HG03342 (cell line): ENCODE measurements around the gene SSTR3.

ENCODE experiments used
- ATAC-seq: cut with Tn5 transposase; IDR thresholded peaks from one replicate; pipeline ENCODE4 v1.9.1; 2021; ENCODE audit warnings: mild to moderate bottlenecking, moderate library complexity; ENCODE audit not compliant: unreplicated experiment

Gene SSTR3

DNA sequence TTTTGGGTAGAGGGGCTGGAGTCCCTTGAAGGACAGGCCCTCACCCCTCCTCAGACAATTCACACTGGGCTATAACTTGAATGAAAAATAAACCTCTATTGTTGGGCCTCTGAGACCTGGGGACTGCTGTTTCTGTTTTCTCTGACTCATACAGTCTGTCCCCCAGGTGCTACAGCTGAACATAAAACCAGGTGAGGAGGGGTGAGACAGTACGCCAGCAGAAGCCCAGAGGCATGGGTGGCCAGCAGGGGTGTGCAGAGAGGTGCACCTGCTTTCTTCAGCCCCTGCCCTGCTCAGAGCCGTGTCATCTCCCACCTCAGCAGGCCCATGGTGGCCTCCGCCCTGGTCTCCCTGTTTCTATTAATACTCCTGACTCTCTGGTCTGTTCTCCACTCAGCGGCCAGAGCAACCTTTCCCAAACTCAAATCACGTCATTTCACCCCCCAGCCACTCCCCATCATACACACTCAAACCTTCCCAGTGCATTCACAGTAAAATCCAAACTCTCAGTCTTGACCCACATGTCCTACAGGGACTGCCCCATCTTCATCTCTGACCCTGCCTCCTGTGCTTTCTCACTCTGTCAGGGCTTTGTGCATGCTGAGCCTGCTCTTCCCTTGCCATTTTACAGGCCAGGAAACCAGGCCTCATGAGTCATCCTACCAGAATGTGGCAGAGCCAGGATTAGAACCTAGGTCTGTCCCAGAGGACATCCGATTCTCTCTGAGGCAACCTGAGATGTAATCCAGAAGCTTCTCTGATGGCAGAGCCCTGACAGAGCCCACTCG is 57.2 kb downstream of the SSTR3 start:
- ATAC-seq: no peak
